Glutamatergic neuron (in vitro differentiated cells): ENCODE data around the gene FHOD3. TPM values are rescaled to one million over a fixed set of nuclear protein-coding genes. Genes with fewer than 3 reads are reported as not detected.

Experiments
- DNase-seq: peaks from one replicate; pipeline ENCODE4 v3.0.0; 2022
- H3K27ac Mint-ChIP-seq: one replicate; pipeline ENCODE4 v1.8.0; 2020; ENCODE audit warnings: mild to moderate bottlenecking, mixed read lengths, inconsistent platforms; ENCODE audit not compliant: unreplicated experiment
- H3K27me3 Mint-ChIP-seq: one replicate; pipeline ENCODE4 v1.8.0; 2020; ENCODE audit warnings: mild to moderate bottlenecking, moderate library complexity, mixed read lengths, inconsistent platforms; ENCODE audit not compliant: unreplicated experiment
- H3K36me3 Mint-ChIP-seq: one replicate; pipeline ENCODE4 v1.8.0; 2020; ENCODE audit warnings: mild to moderate bottlenecking, mixed read lengths, inconsistent platforms; ENCODE audit not compliant: unreplicated experiment
- H3K4me1 Mint-ChIP-seq: one replicate; pipeline ENCODE4 v1.8.0; 2020; ENCODE audit warnings: mild to moderate bottlenecking, low read depth, mixed read lengths, inconsistent platforms; ENCODE audit not compliant: unreplicated experiment
- H3K4me3 Mint-ChIP-seq: one replicate; pipeline ENCODE4 v1.8.0; 2020; ENCODE audit warnings: mild to moderate bottlenecking, mixed read lengths, inconsistent platforms; ENCODE audit not compliant: unreplicated experiment
- H3K9me3 Mint-ChIP-seq: one replicate; pipeline ENCODE4 v1.8.0; 2020; ENCODE audit warnings: mild to moderate bottlenecking, moderate library complexity, mixed read lengths, inconsistent platforms; ENCODE audit not compliant: unreplicated experiment
- CTCF ChIP-seq: fragments of 200-600 bp; sonication (generic); IDR thresholded peaks from one replicate; pipeline ENCODE4 v1.5.0; 2021; ENCODE audit not compliant: partially characterized antibody, unreplicated experiment
- total RNA-seq: library from RNA; stranded (reverse); fragmentation: NEBNext Ultra II Directional; extraction: Animal tissue kit (Norgen Biotek cat#: 25700); gene quantifications from one replicate; pipeline ENCODE4 v1.2.1, GENCODE V29; 2021; ENCODE audit not compliant: unreplicated experiment

Gene FHOD3
- total RNA-seq, 1 donor from 2014 or later: 21.2 TPM

- no peaks in the 10 kb centered on the region for H3K27me3 Mint-ChIP-seq
- no peak for TF ChIP-seq CTCF
- no peak overlapping the region for H3K4me3 Mint-ChIP-seq
- H3K27ac Mint-ChIP-seq: no peak overlapping the region
- DNase-seq: no peak
- peaks cover 14% of the 10 kb centered on the region for H3K36me3 Mint-ChIP-seq
- H3K9me3 Mint-ChIP-seq: peaks cover 16% of the 10 kb centered on the region
- no peaks in the 10 kb centered on the region for H3K4me1 Mint-ChIP-seq
Observed at GRCh38 chr18:36322734-36323133, 25.2 kb downstream of the FHOD3 start.

GRCh38 chr18:36323421-36323820 lies 25.9 kb downstream of the FHOD3 start:
- peaks cover 14% of the 10 kb centered on the region for H3K9me3 Mint-ChIP-seq
- TF ChIP-seq CTCF: no peak
- H3K4me1 Mint-ChIP-seq: no peaks in the 10 kb centered on the region
- peaks cover 11% of the 10 kb centered on the region for H3K36me3 Mint-ChIP-seq
- H3K27me3 Mint-ChIP-seq: no peaks in the 10 kb centered on the region
- H3K27ac Mint-ChIP-seq: no peak overlapping the region
- no peak overlapping the region for H3K4me3 Mint-ChIP-seq
- no peak for DNase-seq

- no peak overlapping the region for H3K4me3 Mint-ChIP-seq
- H3K4me1 Mint-ChIP-seq: no peaks in the 10 kb centered on the region
- peaks cover 8% of the 10 kb centered on the region for H3K27me3 Mint-ChIP-seq
- H3K27ac Mint-ChIP-seq: no peak overlapping the region
- H3K9me3 Mint-ChIP-seq: peaks cover 2% of the 10 kb centered on the region
- DNase-seq: no peak
- TF ChIP-seq CTCF: no peak
- H3K36me3 Mint-ChIP-seq: peaks cover 6% of the 10 kb centered on the region
Observed at GRCh38 chr18:36325846-36326245, 28.3 kb downstream of the FHOD3 start.

GRCh38 chr18:36326771-36327170 lies 29.3 kb downstream of the FHOD3 start:
- no peak for TF ChIP-seq CTCF

GRCh38 chr18:36327352-36328316 lies 30.1 kb downstream of the FHOD3 start:
- no peaks in the 10 kb centered on the region for H3K9me3 Mint-ChIP-seq
- no peak for DNase-seq
- H3K27me3 Mint-ChIP-seq: peaks cover 8% of the 10 kb centered on the region
- no peaks in the 10 kb centered on the region for H3K4me1 Mint-ChIP-seq
- no peak overlapping the region for H3K4me3 Mint-ChIP-seq
- no peak for TF ChIP-seq CTCF
- no peak overlapping the region for H3K27ac Mint-ChIP-seq
- H3K36me3 Mint-ChIP-seq: peaks cover 6% of the 10 kb centered on the region

More at GRCh38 chr18:36326771-36327170, 29.3 kb downstream of the FHOD3 start:
- Mint-ChIP-seq H3K4me1 (no peaks in the 10 kb centered on the region), H3K27me3 (peaks cover 8% of the 10 kb centered on the region), H3K4me3 (no peak overlapping the region), H3K27ac (no peak overlapping the region), H3K36me3 (peaks cover 6% of the 10 kb centered on the region), H3K9me3 (no peaks in the 10 kb centered on the region)
- no peak for DNase-seq
